ENCODE data around the gene GCSAM.

GRCh38 chr3:112141293-112141692 lies 8.2 kb upstream of the GCSAM start:
- TF ChIP-seq POLR2A (IDR thresholded peaks at IDR 0.05; ENCODE audit: low read depth, low read length) (no peak), TAF1 (IDR thresholded peaks at IDR 0.05; ENCODE audit: borderline replicate concordance, low read depth, low read length) (no peak), POLR2AphosphoS5 (IDR thresholded peaks at IDR 0.05; ENCODE audit: low read depth, low read length) (no peak)

Measured in GM12892 (cell line).